Measurements from ENCODE around the gene UHRF2.

- no peak for TF ChIP-seq GATA2 (IDR thresholded peaks at IDR 0.05; ENCODE audit: low read depth, low read length)
- TF ChIP-seq GATA3 (IDR thresholded peaks at IDR 0.05; ENCODE audit: low read depth, low read length): no peak
Measured at GRCh38 chr9:6415266-6415665, 2.3 kb downstream of the UHRF2 start.
